ENCODE results near the gene ESPN. TPM values are rescaled to one million over a fixed set of nuclear protein-coding genes. Genes with fewer than 3 reads are reported as not detected.

ESPN gene
- total RNA-seq, 1 experiment from 2014 or later, result 8.5 TPM

DNA sequence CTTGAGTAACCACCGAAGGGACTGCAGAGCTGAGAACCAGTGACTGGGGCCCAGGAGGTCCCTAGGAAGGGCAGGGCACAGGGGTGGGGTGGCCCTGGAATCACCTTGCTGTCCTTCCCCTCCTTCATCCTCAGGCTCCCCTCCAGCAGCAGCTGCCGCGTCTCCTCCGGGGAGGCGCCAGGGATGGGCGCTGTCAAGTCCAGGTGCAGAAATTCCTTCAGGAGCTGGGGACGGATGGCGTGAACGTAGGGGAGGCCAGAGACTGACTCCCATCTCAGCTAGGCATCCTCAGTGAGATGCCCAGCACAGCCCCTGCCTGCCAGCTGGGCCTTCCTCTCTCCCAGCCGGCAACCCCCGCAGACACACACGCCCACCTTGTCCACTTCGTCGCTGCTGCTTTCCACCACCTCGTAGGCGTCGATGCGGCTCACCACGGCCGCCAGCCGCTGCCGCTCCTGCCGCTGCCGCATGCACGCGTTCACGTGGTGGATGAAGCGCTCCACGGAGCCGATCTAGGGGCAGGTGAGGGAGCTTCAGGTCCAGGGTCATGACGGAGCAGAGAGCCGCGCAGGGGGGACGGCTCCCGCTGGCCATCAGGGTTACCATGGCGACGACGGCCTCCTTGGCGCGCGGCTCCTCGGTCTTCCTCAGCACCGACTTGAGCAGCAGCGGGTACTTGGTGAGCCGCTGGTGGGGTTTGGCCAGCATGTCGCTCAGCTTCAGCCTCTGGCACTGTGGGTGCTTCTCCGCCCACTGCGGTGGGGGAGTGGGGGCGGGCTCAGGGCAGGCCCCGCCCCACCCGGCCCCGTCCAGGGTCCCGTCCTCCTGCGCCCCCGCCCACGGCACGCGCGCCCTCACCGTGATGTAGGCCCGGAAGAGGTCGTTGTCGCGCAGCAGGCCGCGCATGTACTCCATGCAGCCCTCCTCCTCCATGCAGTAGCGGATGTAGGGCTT lies 45.8 kb downstream of the ESPN start:
- intact Hi-C loops (cut with micrococcal nuclease; ENCODE audit: unreplicated experiment), result no loop called here
- Histone ChIP-seq H3K4me3 (ENCODE audit: low read depth in 2 of 2, low read length in 2 of 2) (no peak overlapping the region), H3K36me3 (ENCODE audit: control insufficient read depth, insufficient read depth, low read length) (no peaks in the 10 kb centered on the region), H3K27me3 (ENCODE audit: control insufficient read depth, insufficient read depth, low read length) (no peaks in the 10 kb centered on the region), H3K9me3 (ENCODE audit: control insufficient read depth, insufficient read depth, low read depth, low read length) (no peaks in the 10 kb centered on the region), H3K27ac (ENCODE audit: low read length) (no peak overlapping the region), H3K4me1 (ENCODE audit: control insufficient read depth, insufficient read depth, low read length) (no peaks in the 10 kb centered on the region)
- TF ChIP-seq SIN3A (IDR thresholded peaks at IDR 0.05; ENCODE audit: borderline replicate concordance, insufficient read depth, low read depth, low read length) (no peak), POLR2AphosphoS5 (IDR thresholded peaks at IDR 0.05; ENCODE audit: low read depth, low read length) (no peak)
- TF ChIP-seq, protein P1, sequence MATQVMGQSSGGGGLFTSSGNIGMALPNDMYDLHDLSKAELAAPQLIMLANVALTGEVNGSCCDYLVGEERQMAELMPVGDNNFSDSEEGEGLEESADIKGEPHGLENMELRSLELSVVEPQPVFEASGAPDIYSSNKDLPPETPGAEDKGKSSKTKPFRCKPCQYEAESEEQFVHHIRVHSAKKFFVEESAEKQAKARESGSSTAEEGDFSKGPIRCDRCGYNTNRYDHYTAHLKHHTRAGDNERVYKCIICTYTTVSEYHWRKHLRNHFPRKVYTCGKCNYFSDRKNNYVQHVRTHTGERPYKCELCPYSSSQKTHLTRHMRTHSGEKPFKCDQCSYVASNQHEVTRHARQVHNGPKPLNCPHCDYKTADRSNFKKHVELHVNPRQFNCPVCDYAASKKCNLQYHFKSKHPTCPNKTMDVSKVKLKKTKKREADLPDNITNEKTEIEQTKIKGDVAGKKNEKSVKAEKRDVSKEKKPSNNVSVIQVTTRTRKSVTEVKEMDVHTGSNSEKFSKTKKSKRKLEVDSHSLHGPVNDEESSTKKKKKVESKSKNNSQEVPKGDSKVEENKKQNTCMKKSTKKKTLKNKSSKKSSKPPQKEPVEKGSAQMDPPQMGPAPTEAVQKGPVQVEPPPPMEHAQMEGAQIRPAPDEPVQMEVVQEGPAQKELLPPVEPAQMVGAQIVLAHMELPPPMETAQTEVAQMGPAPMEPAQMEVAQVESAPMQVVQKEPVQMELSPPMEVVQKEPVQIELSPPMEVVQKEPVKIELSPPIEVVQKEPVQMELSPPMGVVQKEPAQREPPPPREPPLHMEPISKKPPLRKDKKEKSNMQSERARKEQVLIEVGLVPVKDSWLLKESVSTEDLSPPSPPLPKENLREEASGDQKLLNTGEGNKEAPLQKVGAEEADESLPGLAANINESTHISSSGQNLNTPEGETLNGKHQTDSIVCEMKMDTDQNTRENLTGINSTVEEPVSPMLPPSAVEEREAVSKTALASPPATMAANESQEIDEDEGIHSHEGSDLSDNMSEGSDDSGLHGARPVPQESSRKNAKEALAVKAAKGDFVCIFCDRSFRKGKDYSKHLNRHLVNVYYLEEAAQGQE (IDR thresholded peaks at IDR 0.05; ENCODE audit: insufficient read depth in 1 of 2, low read depth in 2 of 2, low read length in 1 of 2), result no peak
- DNase-seq (ENCODE audit: low read depth, low spot score) (no peak), ATAC-seq (no peak)
- CTCF ChIA-PET, result interaction anchor here (0.6 kb wide), 1 partner anchor 11 kb away, joined by 3 read pairs; no protein-coding TSS in a partner anchor
- in situ Hi-C loops (cut with HindIII; ENCODE audit: low pct_unique_long_range_greater_than_20kb, low sequenced_read_pairs), result no loop called here
- BruUV-seq (replicated peaks), result no TSS peak
- POLR2A ChIA-PET, result no interaction called here

GRCh38 chr1:6471086-6471969 lies 46.8 kb downstream of the ESPN start:
- no TSS peak for BruUV-seq (replicated peaks)
- CTCF ChIA-PET, result interaction anchor here (0.9 kb wide), 1 partner anchor 8 kb away, joined by 3 read pairs; no protein-coding TSS in a partner anchor
- ATAC-seq, result no peak
- H3K36me3 ChIP-seq (ENCODE audit: control insufficient read depth, insufficient read depth, low read length), result no peaks in the 10 kb centered on the region
- POLR2A ChIA-PET, result interaction anchor here (0.6 to 0.7 kb wide), 2 partner anchors 8 kb away, joined by 3 to 5 read pairs; no protein-coding TSS in a partner anchor
- in situ Hi-C loops (cut with HindIII; ENCODE audit: low pct_unique_long_range_greater_than_20kb, low sequenced_read_pairs) (no loop called here), intact Hi-C loops (cut with micrococcal nuclease; ENCODE audit: unreplicated experiment) (no loop called here)
- TF ChIP-seq, protein P1 (IDR thresholded peaks at IDR 0.05; ENCODE audit: insufficient read depth in 1 of 2, low read depth in 2 of 2, low read length in 1 of 2), result no peak
- no peak for TF ChIP-seq POLR2AphosphoS5 (IDR thresholded peaks at IDR 0.05; ENCODE audit: low read depth, low read length)
- no peak for TF ChIP-seq TCF7L2 (IDR thresholded peaks at IDR 0.05; ENCODE audit: low read depth, low read length)
- TF ChIP-seq SIN3A (IDR thresholded peaks at IDR 0.05; ENCODE audit: borderline replicate concordance, insufficient read depth, low read depth, low read length), result no peak
- no peak; the same call in 1 of the 2 replicates for TF ChIP-seq CTCF (IDR thresholded peaks at IDR 0.05)
- no peak overlapping the region for H3K27ac ChIP-seq (ENCODE audit: low read length)
- no peaks in the 10 kb centered on the region for H3K9me3 ChIP-seq (ENCODE audit: control insufficient read depth, insufficient read depth, low read depth, low read length)
- no peak for DNase-seq (ENCODE audit: low read depth, low spot score)
- no peaks in the 10 kb centered on the region for H3K27me3 ChIP-seq (ENCODE audit: control insufficient read depth, insufficient read depth, low read length)
- no peaks in the 10 kb centered on the region for H3K4me1 ChIP-seq (ENCODE audit: control insufficient read depth, insufficient read depth, low read length)
- no peak overlapping the region for H3K4me3 ChIP-seq (ENCODE audit: low read depth in 2 of 2, low read length in 2 of 2)

All from Panc1 (cell line).